ENCODE results near the gene SECISBP2.

DNA sequence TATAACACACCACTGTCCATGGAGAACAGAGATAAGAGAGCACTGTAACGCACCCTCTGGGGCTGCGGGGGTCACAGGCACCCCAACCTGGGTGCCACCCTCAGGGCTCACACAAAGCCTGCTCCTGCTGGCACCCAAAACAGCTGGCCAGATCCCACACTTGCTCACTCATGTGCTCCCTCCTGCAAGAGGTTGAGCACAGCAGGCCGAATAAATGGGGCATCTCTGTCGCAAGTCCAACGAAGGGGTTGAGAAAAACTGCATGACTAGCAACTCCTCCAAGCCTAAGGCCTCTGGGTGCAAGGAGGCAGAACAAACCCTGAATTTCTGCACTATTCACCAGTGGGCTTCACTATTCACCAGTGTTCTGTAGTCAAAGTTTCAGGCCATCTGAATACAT, 80.3 kb downstream of the SECISBP2 start:
- TF ChIP-seq, protein P1, sequence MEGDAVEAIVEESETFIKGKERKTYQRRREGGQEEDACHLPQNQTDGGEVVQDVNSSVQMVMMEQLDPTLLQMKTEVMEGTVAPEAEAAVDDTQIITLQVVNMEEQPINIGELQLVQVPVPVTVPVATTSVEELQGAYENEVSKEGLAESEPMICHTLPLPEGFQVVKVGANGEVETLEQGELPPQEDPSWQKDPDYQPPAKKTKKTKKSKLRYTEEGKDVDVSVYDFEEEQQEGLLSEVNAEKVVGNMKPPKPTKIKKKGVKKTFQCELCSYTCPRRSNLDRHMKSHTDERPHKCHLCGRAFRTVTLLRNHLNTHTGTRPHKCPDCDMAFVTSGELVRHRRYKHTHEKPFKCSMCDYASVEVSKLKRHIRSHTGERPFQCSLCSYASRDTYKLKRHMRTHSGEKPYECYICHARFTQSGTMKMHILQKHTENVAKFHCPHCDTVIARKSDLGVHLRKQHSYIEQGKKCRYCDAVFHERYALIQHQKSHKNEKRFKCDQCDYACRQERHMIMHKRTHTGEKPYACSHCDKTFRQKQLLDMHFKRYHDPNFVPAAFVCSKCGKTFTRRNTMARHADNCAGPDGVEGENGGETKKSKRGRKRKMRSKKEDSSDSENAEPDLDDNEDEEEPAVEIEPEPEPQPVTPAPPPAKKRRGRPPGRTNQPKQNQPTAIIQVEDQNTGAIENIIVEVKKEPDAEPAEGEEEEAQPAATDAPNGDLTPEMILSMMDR (IDR thresholded peaks at IDR 0.05): no peak
- no peak for TF ChIP-seq POLR2A (IDR thresholded peaks at IDR 0.05)

Measured in heart left ventricle (tissue), 13 donors.